ENCODE data around the gene U2AF1.
"Not testable (repeated sequence)": the region's sequence is repeated elsewhere in the genome, so short reads cannot be mapped to it uniquely, and the experiment has no call there.

Gene U2AF1

GRCh38 chr21:43106965-43107793, at the start of gene U2AF1:
TSS of gene U2AF1 (minus strand) at chr21:43107570. CDS start at chr21:43107494, 76 bp downstream.
- peak; percentile 16 for DNase-seq (ENCODE audit: low read depth)

DNA sequence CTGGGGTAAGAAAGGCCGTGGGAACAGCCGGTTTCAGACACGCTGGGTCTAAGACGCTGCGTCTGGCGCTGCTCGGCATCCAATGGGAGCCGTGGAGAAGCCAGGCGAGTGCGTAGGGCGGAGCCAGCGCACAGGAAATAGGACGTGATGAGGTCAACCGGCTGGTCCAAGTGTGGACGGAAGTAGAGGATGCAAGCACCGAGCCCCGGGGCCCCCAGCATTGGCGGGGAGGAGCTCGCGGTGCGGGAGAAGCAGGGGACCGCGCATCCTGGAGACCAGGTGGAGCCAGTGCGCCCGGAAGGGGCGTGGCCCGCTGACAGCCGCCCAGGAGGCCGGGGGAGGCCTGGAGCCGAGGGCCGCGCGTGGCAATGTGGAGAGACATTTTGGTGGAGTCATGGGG, 46.2 kb upstream of the U2AF1 start:
- DNase-seq (ENCODE audit: low read depth) = not testable (repeated sequence)

DNA sequence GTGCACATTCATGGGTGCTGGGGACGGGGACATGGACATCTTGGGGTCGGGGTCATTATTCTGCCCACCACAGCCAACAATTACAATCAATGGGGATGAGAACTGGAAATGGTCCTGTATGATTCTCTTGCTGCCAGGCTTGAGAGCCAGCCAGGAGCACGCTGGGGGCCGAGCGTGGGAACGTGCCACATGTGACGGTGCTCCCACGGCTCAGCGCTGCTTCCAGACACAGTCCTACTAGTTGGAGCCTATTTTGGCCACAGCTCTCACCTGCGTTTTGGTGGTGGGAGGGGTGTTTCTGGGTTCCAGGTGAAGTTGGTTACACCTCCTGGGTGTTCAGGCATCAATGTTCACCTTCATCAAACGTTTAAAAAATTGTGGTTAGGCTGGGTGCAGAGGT, 42.0 kb upstream of the U2AF1 start:
- DNase-seq (ENCODE audit: low read depth) = not testable (repeated sequence)

DNA sequence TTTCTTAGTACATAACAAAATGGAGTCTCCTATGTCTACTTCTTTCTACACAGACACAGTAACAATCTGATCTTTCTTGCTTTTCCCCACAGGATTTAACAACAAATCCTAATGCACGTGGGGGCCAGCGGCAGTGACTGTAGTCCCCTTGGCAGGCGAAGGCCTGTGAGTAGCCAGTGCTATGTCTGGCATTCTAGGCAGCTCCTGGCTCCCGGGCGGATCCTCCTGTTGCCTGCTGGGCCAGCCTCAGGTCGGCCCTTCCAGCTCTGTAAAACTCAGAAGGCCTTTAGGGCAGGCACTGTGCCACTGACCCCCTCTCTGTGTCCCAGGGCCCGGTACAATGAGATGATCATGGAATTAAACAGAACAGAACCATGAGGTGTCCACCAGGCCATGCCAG, 40.6 kb upstream of the U2AF1 start:
- DNase-seq (ENCODE audit: low read depth) = not testable (repeated sequence)

DNA sequence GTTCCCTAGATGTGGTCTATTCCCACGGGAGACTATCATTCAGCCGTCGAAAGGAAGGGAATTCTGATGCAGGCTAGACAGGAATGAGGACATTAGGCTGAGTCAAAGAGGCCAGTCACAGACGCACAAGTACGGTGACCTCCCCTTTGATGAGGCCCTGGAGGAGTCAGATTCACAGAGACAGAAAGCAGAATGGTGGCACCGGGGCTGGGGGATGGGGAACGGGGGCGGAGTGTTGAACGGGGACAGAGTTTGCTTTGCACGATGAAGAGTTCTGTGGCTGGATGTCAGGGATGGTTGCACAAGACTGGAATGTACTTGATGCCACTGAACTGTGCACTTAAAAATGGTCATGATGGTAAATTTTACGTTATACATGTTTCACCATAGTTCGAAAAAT, 39.3 kb upstream of the U2AF1 start:
- not testable (repeated sequence) for DNase-seq (ENCODE audit: low read depth)

- DNase-seq (ENCODE audit: low read depth) = not testable (repeated sequence)
Measured at GRCh38 chr21:43141407-43141806, 34.0 kb upstream of the U2AF1 start.

GRCh38 chr21:43138944-43139343, 31.6 kb upstream of the U2AF1 start:
- not testable (repeated sequence) for DNase-seq (ENCODE audit: low read depth)

DNA sequence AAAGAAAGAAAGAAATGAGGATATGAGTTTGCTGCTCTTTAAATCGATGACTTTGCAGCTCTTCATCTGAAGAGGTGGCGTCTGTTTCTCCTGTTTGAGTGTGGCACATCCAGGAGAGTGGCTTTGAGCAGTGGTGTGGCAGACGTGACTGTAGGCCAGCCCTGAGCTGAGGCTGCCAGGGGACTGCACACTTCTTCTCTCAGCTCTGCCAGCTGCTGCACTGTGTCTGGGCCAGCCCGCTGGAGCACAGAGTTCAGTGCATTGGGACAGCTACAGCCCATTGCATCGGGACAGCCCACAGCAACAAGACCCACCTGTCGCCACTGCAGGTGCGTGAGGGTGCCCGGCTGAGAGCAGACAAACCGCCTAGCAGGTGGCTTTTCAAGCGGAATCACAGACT, 27.1 kb upstream of the U2AF1 start:
- DNase-seq (ENCODE audit: low read depth) = not testable (repeated sequence)

DNA sequence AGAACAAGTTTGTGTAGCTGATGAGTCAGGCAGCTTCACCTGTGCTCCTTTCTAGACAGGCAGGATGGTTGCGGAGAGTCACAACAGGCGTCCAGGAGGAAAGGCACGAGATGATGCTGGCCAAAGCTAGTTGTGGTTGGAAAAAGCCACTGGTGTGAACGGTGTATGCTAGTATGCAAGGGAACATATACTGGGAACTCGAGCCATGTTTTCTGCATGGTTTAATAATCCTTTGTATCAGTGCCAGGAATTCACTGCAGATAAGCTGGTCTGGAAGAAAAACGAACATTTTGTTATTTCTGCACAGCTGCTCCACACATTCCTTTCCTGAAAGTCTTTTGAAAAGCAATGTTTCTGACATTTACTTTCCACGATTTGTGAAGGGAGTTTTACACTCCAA, 22.7 kb upstream of the U2AF1 start:
- not testable (repeated sequence) for DNase-seq (ENCODE audit: low read depth)

- not testable (repeated sequence) for DNase-seq (ENCODE audit: low read depth)
Measured at GRCh38 chr21:43115956-43116355, 8.6 kb upstream of the U2AF1 start.

DNA sequence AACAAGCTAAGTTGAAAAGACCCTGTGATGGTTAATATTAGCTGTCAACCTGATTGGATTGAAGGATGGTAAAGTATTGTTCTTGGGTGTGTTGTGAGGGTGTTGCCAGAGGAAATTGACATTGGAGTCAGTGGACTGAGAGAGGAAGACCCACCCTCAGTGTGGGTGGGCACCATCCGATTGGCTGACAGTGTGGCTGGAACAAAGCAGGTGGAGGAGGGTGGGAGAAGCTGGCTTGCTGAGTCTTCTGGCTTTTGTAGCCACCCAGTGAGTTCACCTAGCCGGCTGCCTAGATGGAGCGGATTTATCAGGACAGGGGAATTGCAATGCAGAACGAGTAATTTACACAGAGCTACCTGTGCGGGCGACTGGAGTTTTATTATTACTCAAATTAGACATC, 7.1 kb upstream of the U2AF1 start:
- DNase-seq (ENCODE audit: low read depth) = not testable (repeated sequence)

- DNase-seq (ENCODE audit: low read depth) = not testable (repeated sequence)
Measured at GRCh38 chr21:43109006-43109405, 1.6 kb upstream of the U2AF1 start.

DNA sequence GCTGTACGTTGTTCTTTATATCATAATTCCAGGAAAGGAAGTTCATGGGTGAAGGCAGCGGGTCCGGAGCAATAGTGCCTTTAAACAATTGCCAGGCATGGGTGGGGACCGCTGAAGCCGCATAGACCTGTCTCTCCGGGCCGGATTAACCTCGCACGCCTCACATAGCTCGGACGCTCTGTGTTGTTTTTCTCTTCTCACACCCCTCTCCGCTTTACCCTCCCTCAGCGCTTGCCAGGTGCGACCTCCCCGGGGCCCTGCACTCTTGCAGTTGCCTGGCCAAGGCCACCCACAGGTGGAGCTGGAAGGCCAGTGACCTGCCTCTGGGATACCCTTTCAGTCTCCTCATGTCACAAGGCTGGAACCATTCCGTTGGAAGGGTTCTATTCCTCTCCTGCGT, 807 bp upstream of the U2AF1 start:
- DNase-seq (ENCODE audit: low read depth) = not testable (repeated sequence)

DNA sequence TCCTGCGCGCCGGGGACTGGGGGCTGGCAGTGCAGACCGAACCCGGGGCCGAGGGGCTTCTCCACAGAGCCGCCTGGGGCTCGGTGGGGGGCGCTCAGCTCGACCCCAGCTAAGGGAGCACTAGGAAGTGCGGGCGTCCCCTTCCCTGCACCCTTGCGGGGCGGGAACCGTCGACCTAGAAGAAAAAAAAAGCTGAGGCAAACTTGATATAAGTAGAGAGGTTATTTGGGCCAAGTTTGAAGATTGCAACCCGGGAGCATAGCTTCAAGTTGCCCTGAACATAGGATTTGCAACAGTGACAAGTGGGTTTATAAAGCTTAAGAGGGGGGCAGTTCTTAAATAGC, 396 bp upstream of the U2AF1 start:
- not testable (repeated sequence) for DNase-seq (ENCODE audit: low read depth)

- DNase-seq (ENCODE audit: low read depth) = not testable (repeated sequence)
Measured at GRCh38 chr21:43104642-43105041, 2.7 kb downstream of the U2AF1 start.

- not testable (repeated sequence) for DNase-seq (ENCODE audit: low read depth)
Measured at GRCh38 chr21:43102281-43102680, 5.1 kb downstream of the U2AF1 start.

DNA sequence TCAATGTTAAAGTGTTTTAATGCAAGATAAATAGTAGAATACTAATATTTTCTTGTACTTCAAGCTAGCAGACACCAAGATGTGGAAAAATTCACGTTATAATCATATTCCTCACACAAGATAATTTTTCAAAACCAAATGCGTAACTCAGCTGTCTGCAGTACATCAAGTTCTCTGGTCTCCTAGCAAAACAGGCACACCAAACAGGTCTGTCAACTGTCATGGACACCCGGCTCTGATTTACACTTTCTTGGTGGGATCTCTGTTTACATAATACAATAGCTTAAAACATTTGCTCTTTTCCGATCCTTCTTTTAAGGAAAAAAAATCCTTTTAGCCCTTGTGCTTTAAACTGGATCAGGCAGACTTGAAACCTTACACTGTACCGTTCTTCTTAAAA, 5.7 kb downstream of the U2AF1 start:
- DNase-seq (ENCODE audit: low read depth) = not testable (repeated sequence)

- DNase-seq (ENCODE audit: low read depth) = not testable (repeated sequence)
Measured at GRCh38 chr21:43101000-43101399, 6.4 kb downstream of the U2AF1 start.

DNA sequence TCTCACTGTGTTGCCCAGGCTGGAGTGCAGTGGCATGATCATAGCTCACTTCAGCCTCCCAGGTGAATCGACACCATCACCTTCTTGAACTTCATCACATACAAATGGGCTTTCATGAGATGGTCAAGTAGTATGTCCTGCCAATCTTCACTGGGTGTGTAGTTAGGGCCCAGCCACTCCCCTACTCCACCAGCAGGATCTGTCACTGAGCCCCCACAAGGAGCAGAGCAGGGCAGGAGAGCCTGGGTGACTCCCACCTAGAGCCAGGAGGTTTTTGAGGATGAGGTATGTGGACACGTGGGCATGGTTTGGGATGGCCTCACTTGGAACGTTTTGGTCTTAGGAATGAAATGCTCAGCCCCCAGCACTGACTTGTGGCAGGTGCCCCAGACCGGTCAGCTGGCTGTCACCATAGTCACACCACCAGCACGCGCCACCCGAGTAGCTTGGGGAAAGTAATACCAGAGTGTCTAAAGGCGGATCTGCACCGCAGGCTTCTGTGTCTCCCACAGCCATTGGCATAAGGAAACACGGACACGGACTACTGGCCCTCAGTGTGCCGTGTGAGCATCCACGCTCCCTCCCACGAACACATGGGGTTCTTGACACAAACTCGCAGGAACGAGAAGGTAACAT, 15.3 kb downstream of the U2AF1 start:
- not testable (repeated sequence) for DNase-seq (ENCODE audit: low read depth)

DNA sequence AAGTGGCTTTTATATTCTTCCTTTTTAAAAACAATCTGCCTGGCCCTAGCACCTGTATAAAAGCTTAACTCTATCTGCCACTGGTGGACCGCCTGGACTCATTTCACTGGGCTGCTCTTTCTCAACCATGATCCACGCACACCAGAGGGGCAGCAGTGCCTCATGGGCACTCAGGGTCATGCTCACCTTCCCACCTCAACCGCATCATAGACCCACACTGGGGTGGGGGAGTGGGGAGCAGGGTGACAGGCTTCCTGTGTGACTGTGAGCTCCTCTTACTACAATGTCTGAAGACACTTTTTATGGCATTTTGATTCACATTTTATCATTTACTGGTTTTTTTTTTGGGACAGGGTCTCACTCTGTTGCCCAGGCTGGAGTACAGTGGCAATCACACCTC, 16.4 kb downstream of the U2AF1 start:
- DNase-seq (ENCODE audit: low read depth) = not testable (repeated sequence)

DNA sequence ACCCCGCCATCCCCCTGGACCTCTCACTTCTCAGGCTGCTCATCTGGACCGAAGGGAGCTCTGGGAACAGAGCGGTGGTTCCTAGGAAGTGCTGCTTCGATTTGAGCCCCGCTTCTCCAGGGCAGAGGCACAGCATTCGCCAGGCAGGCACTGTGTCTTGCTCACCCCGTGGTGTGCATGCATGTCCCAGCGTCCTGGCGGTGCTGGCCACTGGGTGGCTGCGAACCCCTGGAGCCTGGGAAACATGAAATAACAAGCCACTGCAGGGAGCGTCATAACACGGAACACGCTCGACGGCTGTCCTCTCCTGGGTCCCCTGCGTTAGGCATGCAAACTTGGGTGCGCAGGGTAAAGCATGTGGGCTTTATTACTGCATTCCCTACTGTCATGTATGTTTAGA, 17.9 kb downstream of the U2AF1 start:
- DNase-seq (ENCODE audit: low read depth) = not testable (repeated sequence)

DNA sequence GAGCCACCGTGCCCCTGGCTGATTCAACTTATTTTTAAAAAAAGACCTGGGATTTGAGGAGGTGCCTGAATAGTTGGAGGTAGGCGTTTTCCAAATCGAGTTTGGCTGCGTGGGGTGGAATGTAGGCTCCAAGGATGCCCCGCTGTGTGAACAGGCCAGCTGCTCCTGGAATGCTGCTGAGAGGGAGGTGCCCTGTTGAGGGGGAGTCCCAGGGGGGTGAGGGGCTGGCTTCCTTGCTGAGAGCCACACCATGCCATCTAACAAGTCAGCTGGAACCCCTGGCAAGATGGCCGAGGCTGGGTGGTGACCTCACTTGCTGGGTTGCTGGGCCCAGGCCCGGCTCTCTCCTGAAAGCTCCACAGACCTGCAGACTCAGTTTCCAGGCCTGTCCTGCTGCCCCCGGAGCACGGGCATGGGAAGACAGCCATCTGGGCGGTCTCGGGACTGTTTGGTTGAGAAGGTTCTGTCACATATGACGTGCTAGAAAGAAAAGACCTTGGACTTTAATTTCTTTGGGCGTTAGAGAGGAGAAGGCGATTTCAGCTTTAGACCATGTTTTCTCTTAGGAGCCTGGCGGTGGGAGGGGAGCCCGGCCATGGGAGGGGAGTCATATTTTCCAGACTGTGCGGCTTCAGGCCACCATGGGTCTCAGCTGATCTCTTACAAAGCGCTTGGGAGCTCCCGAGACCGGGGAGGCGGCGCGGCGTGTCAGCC, 24.6 kb downstream of the U2AF1 start:
- DNase-seq (ENCODE audit: low read depth) = not testable (repeated sequence)

GRCh38 chr21:43076643-43077042, 30.7 kb downstream of the U2AF1 start:
- not testable (repeated sequence) for DNase-seq (ENCODE audit: low read depth)
